ENCODE measurements around the gene TLE4.

GRCh38 chr9:79542735-79543620, 28.8 kb upstream of the TLE4 start:
- TF ChIP-seq FOXM1 (CRISPR knock-in tag; IDR thresholded peaks at IDR 0.05), result no peak
- no peak for TF ChIP-seq YY1 (IDR thresholded peaks at IDR 0.05; ENCODE audit: insufficient read depth, insufficient replicate concordance, low read depth, low read length)
- no peak for TF ChIP-seq MAFK (conservative IDR thresholded peaks at IDR 0.05 in 1 of 2, IDR thresholded peaks at IDR 0.05 in 1 of 2; ENCODE audit: low read length in 2 of 2)
- TF ChIP-seq MYC (CRISPR knock-in tag; IDR thresholded peaks at IDR 0.05; ENCODE audit: borderline replicate concordance), result no peak
- TF ChIP-seq ZNF121 (CRISPR knock-in tag; IDR thresholded peaks at IDR 0.05), result no peak
- TF ChIP-seq ZNF263 (CRISPR knock-in tag; IDR thresholded peaks at IDR 0.05), result no peak
- TF ChIP-seq REST (IDR thresholded peaks at IDR 0.05; ENCODE audit: borderline replicate concordance in 1 of 2, low read depth in 1 of 2, low read length in 2 of 2), result no peak
- TF ChIP-seq CTCF (CRISPR knock-in tag; IDR thresholded peaks at IDR 0.05), result no peak
- TF ChIP-seq ZBTB39 (CRISPR knock-in tag; IDR thresholded peaks at IDR 0.05), result no peak
- no peak for TF ChIP-seq ZFP36L2 (CRISPR knock-in tag; IDR thresholded peaks at IDR 0.05)

Data from HepG2 (cell line).